OCI-LY3 (cell line): ENCODE data around the gene BICRA.

Experiments used
- H2AFZ ChIP-seq: fragments of 200-600, 300-600 bp; shearing (Covaris generic); 2 replicates; pipeline ENCODE4 v1.6.0; 2014; ENCODE audit warnings: antibody characterized with exemption, low read depth, low read length
- H3K27ac ChIP-seq: fragments of 200-600, 300-600 bp; sonication (generic); 2 replicates; pipeline ENCODE4 v1.5.1; 2014; ENCODE audit warnings: mild to moderate bottlenecking, low read length, moderate library complexity, mixed read lengths
- H3K27me3 ChIP-seq: fragments of 200-600, 300-600 bp; sonication (generic); 2 replicates; pipeline ENCODE4 v1.6.1; 2014; ENCODE audit warnings: low read depth, low read length, mixed read lengths
- H3K36me3 ChIP-seq: fragments of 200-600, 300-600 bp; sonication (generic); replicated peaks from 2 replicates; pipeline ENCODE3; 2014; ENCODE audit warnings: low read depth, low read length, mixed read lengths
- H3K4me1 ChIP-seq: fragments of 300-600, 200-600 bp; sonication (generic); 2 replicates; pipeline ENCODE4 v1.6.1; 2014; ENCODE audit warnings: low read length, mixed read lengths
- H3K4me2 ChIP-seq: fragments of 200-600, 300-600 bp; sonication (generic); 2 replicates; pipeline ENCODE4 v1.6.1; 2014; ENCODE audit warnings: low read length, mixed read lengths
- H3K4me3 ChIP-seq: fragments of 300-600, 200-600 bp; sonication (generic); 2 replicates; pipeline ENCODE4 v1.5.1; 2014; ENCODE audit warnings: antibody characterized with exemption, mild to moderate bottlenecking, low read length, moderate library complexity
- H3K79me2 ChIP-seq: fragments of 300-600, 200-600 bp; shearing (Covaris generic); 2 replicates; pipeline ENCODE4 v1.6.1; 2014; ENCODE audit warnings: mild to moderate bottlenecking, low read length, mixed read lengths
- H3K9ac ChIP-seq: fragments of 300-600, 200-600 bp; shearing (Covaris generic); 2 replicates; pipeline ENCODE4 v1.6.0; 2014; ENCODE audit warnings: mild to moderate bottlenecking, low read length, moderate library complexity
- H3K9me3 ChIP-seq: fragments of 200-600, 300-600 bp; shearing (Covaris generic); 2 replicates; pipeline ENCODE4 v1.6.1; 2014; ENCODE audit warnings: low read length, mixed read lengths; ENCODE audit not compliant: insufficient read depth
- H4K20me1 ChIP-seq: fragments of 200-600, 300-600 bp; sonication (generic); 2 replicates; pipeline ENCODE4 v1.6.1; 2016; ENCODE audit warnings: low read length, mixed read lengths; ENCODE audit not compliant: insufficient read depth
- CTCF ChIP-seq: fragments of 200-600, 300-600 bp; sonication (generic); IDR thresholded peaks from 2 replicates; pipeline ENCODE4 v1.5.1; 2014; ENCODE audit warnings: antibody characterized with exemption, low read length, low read depth
- EZH2phosphoT487 ChIP-seq: fragments of 200-600 bp; shearing (Covaris generic); IDR thresholded peaks from 2 replicates; pipeline ENCODE4 v1.6.1; 2018; ENCODE audit warnings: antibody characterized with exemption, mixed run types, low read depth

Gene BICRA

GRCh38 chr19:47670736-47671135, 61.8 kb downstream of the BICRA start:
- H3K36me3 ChIP-seq = peaks cover 13% of the 10 kb centered on the region
- H3K4me2 ChIP-seq = no peak overlapping the region
- peaks cover 19% of the 10 kb centered on the region for H4K20me1 ChIP-seq
- no peaks in the 10 kb centered on the region for H3K9me3 ChIP-seq
- H3K79me2 ChIP-seq = peaks cover 6% of the 10 kb centered on the region
- TF ChIP-seq CTCF (no peak), EZH2phosphoT487 (no peak)
- H2AFZ ChIP-seq = no peak overlapping the region
- no peaks in the 10 kb centered on the region for H3K4me1 ChIP-seq
- H3K4me3 ChIP-seq = no peak overlapping the region
- H3K27me3 ChIP-seq = no peaks in the 10 kb centered on the region
- H3K27ac ChIP-seq = no peak overlapping the region
- no peak overlapping the region for H3K9ac ChIP-seq

- H3K9me3 ChIP-seq = no peaks in the 10 kb centered on the region
- H3K9ac ChIP-seq = no peak overlapping the region
- peaks cover 13% of the 10 kb centered on the region for H3K36me3 ChIP-seq
- no peak overlapping the region for H3K27ac ChIP-seq
- no peak overlapping the region for H3K4me3 ChIP-seq
- H3K79me2 ChIP-seq = peaks cover 5% of the 10 kb centered on the region; the same call in 1 of the 2 replicates
- H3K4me2 ChIP-seq = no peak overlapping the region
- H2AFZ ChIP-seq = no peak overlapping the region
- H3K27me3 ChIP-seq = no peaks in the 10 kb centered on the region
- no peaks in the 10 kb centered on the region for H3K4me1 ChIP-seq
- H4K20me1 ChIP-seq = peaks cover 16% of the 10 kb centered on the region; the same call in 1 of the 2 replicates
- TF ChIP-seq CTCF (no peak), EZH2phosphoT487 (no peak)
Observed at GRCh38 chr19:47671499-47671898, 62.6 kb downstream of the BICRA start.

- peaks cover 19% of the 10 kb centered on the region for H3K36me3 ChIP-seq
- peaks cover 5% of the 10 kb centered on the region; the same call in 1 of the 2 replicates for H3K79me2 ChIP-seq
- H3K4me1 ChIP-seq = no peaks in the 10 kb centered on the region
- H3K9me3 ChIP-seq = no peaks in the 10 kb centered on the region
- H3K9ac ChIP-seq = no peak overlapping the region
- H4K20me1 ChIP-seq = 0 out of 2 replicates have a peak, but pooled peaks cover 13% of the 10 kb centered on the region
- H3K4me3 ChIP-seq = no peak overlapping the region
- TF ChIP-seq EZH2phosphoT487 = no peak
- TF ChIP-seq CTCF = no peak
- H3K27me3 ChIP-seq = no peaks in the 10 kb centered on the region
- H2AFZ ChIP-seq = no peak overlapping the region
- no peak overlapping the region for H3K4me2 ChIP-seq
- no peak overlapping the region for H3K27ac ChIP-seq
Observed at GRCh38 chr19:47673426-47673825, 64.5 kb downstream of the BICRA start.

- H3K9ac ChIP-seq = no peak overlapping the region
- H3K9me3 ChIP-seq = no peaks in the 10 kb centered on the region
- no peaks in the 10 kb centered on the region for H3K27me3 ChIP-seq
- peaks cover 19% of the 10 kb centered on the region for H3K36me3 ChIP-seq
- 0 out of 2 replicates have a peak, but pooled peaks cover 13% of the 10 kb centered on the region for H4K20me1 ChIP-seq
- TF ChIP-seq EZH2phosphoT487 (no peak), CTCF (no peak)
- H3K4me1 ChIP-seq = no peaks in the 10 kb centered on the region
- H3K79me2 ChIP-seq = peaks cover 5% of the 10 kb centered on the region; the same call in 1 of the 2 replicates
- no peak overlapping the region for H3K4me2 ChIP-seq
- H3K27ac ChIP-seq = no peak overlapping the region
- H2AFZ ChIP-seq = no peak overlapping the region
- H3K4me3 ChIP-seq = no peak overlapping the region
Observed at GRCh38 chr19:47674548-47674947, 65.6 kb downstream of the BICRA start.
